Muscle layer of duodenum (tissue), 2 donors: ENCODE results near the gene TMC4.

Experiments used
- H3K27ac ChIP-seq: one replicate; pipeline ENCODE4 v1.7.0; 2013; ENCODE audit warnings: mild to moderate bottlenecking, low read length
- H3K27me3 ChIP-seq: one replicate; pipeline ENCODE4 v1.7.0; 2013; ENCODE audit warnings: low read depth, mild to moderate bottlenecking, control low read depth, low read length
- H3K36me3 ChIP-seq, 2 donors: one replicate each; pipeline ENCODE4 v1.7.0; 2013; ENCODE audit warnings: low read length in 2 of 2, control low read depth in 1 of 2, mild to moderate bottlenecking in 1 of 2; ENCODE audit not compliant: insufficient read depth in 2 of 2, control insufficient read depth in 1 of 2
- H3K4me1 ChIP-seq, 2 donors: one replicate each; pipeline ENCODE4 v1.7.0; 2013; ENCODE audit warnings: low read length in 2 of 2, mild to moderate bottlenecking in 2 of 2, control low read depth in 1 of 2, moderate library complexity in 1 of 2; ENCODE audit not compliant: insufficient read depth in 2 of 2, control insufficient read depth in 1 of 2
- H3K4me3 ChIP-seq, 2 donors: one replicate each; pipeline ENCODE4 v1.7.0; 2013; ENCODE audit warnings: low read length in 2 of 2, low read depth in 1 of 2, mild to moderate bottlenecking in 1 of 2
- H3K9me3 ChIP-seq, 2 donors: one replicate each; pipeline ENCODE4 v1.7.0; 2013; ENCODE audit warnings: low read length in 2 of 2, control low read depth in 1 of 2, mild to moderate bottlenecking in 1 of 2; ENCODE audit not compliant: control insufficient read depth in 1 of 2
- donor health status: healthy.

Gene TMC4

GRCh38 chr19:54123682-54124081 is 49.3 kb downstream of the TMC4 start:
- Histone ChIP-seq H3K27ac (no peak overlapping the region), H3K27me3 (no peaks in the 10 kb centered on the region), H3K36me3 (peaks cover 46 to 88% of the 10 kb centered on the region in 2 donors), H3K9me3 (no peaks in the 10 kb centered on the region), H3K4me1 (no peaks in the 10 kb centered on the region), H3K4me3 (no peak overlapping the region)

- Histone ChIP-seq H3K36me3 (peaks cover 48 to 73% of the 10 kb centered on the region in 2 donors), H3K27me3 (no peaks in the 10 kb centered on the region), H3K4me3 (no peak overlapping the region), H3K4me1 (peaks cover 0 to 10% of the 10 kb centered on the region in 2 donors), H3K27ac (no peak overlapping the region), H3K9me3 (no peaks in the 10 kb centered on the region)
These were observed 51.7 kb downstream of the TMC4 start for GRCh38 chr19:54121259-54121658.

- H3K4me3 ChIP-seq: peak within 1 kb of the TSS; percentile 84 to 94
- peaks cover 0 to 24% of the 10 kb centered on the region in 2 donors for H3K4me1 ChIP-seq
- H3K9me3 ChIP-seq: no peaks in the 10 kb centered on the region
- H3K27me3 ChIP-seq: no peaks in the 10 kb centered on the region
- peak within 1 kb of the TSS; percentile 99 for H3K27ac ChIP-seq
- peaks cover 21 to 29% of the 10 kb centered on the region in 2 donors for H3K36me3 ChIP-seq
These were observed 57.6 kb downstream of the TMC4 start, which contains the start of the genes PRPF31 and TFPT for GRCh38 chr19:54115109-54116063. PRPF31 (plus strand) TSS chr19:54115754; CDS start chr19:54118279, 2,525 bp downstream. TFPT (minus strand) TSS chr19:54115657; CDS start chr19:54115269, 388 bp downstream.

GRCh38 chr19:54114340-54115108 is 58.4 kb downstream of the TMC4 start:
- peaks cover 0 to 24% of the 10 kb centered on the region in 2 donors for H3K4me1 ChIP-seq
- H3K36me3 ChIP-seq: peaks cover 18 to 29% of the 10 kb centered on the region in 2 donors
- no peaks in the 10 kb centered on the region for H3K27me3 ChIP-seq
- no peaks in the 10 kb centered on the region for H3K9me3 ChIP-seq
- H3K27ac ChIP-seq: peak overlapping the region; percentile 99
- peak overlapping the region; percentile 84 to 94 for H3K4me3 ChIP-seq
